Lower leg skin (tissue), 4 donors: ENCODE data around the gene WIZ. TPM values are rescaled to one million over a fixed set of nuclear protein-coding genes. Genes with fewer than 3 reads are reported as not detected.
"Not testable (repeated sequence)": the region's sequence is repeated elsewhere in the genome, so short reads cannot be mapped to it uniquely, and the experiment has no call there.

Experiments
- DNase-seq, 2 donors: peaks; one replicate each; pipeline ENCODE4 v3.0.0-alpha.2; 2019; ENCODE audit warnings: low spot score in 2 of 2
- H3K4me3 ChIP-seq: fragments of 200-600 bp; sonication (generic); 2 replicates; pipeline ENCODE4 v1.5.1; 2017; ENCODE audit warnings: mild to moderate bottlenecking, low read depth; ENCODE audit not compliant: poor library complexity, severe bottlenecking
- POLR2A ChIP-seq, 2 donors: fragments of 450-650 bp; IDR thresholded peaks; one replicate each; pipeline ENCODE4 v1.6.1; 2016 to 2017; ENCODE audit warnings: antibody characterized with exemption in 2 of 2, mild to moderate bottlenecking in 1 of 2, moderate library complexity in 1 of 2
- WGBS, 2 donors: methylation state at CpG; one replicate each; pipeline ENCODE4 v1.1.5; 2018; 5-methylcytosine and 5-hydroxymethylcytosine counted together
- intact Hi-C: fragments of 100-400 bp; cut with DNase I; formaldehyde crosslinking; loops from one replicate; pipeline ENCODE4 v1.15.0; 2023; ENCODE audit warnings: low total_unique reads
- total RNA-seq, 4 donors: library from RNA; depleted of rRNA; stranded (reverse); fragments of >200 nt; gene quantifications; one replicate each; pipeline ENCODE4 v1.1.0, GENCODE V29; 2016
- TF ChIP-seq, protein P1 (sequence below), 3 donors: fragments of 450-650 bp; IDR thresholded peaks; one replicate each; pipeline ENCODE4 v1.5.1; 2016; ENCODE audit warnings: antibody characterized with exemption in 3 of 3, mild to moderate bottlenecking in 3 of 3, moderate library complexity in 2 of 3

Gene WIZ
- total RNA-seq, 4 donors from 2014 or later, result 28.4 to 52.9 (median 43.8) TPM

DNA sequence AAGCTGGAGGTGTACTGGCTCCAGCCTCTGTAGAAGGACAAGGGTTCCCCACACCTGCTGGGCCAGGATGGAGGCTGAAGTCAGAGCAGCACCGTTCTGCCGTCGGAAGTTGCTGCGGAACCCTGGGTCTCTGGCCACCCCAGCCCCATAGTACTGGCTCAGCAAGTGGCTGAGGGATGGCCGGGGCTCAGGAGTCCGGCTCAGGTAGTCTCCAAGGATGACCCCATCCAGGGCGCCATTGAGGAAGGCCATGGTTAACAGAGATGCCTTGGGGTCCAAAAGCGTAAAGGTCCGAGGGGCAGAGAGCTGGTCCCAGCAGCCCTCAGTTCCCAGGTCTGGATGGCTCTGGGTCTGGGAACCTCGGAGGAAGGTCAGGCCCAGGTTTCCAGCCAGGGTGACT lies 25.9 kb upstream of the WIZ start:
- TF ChIP-seq, protein P1, sequence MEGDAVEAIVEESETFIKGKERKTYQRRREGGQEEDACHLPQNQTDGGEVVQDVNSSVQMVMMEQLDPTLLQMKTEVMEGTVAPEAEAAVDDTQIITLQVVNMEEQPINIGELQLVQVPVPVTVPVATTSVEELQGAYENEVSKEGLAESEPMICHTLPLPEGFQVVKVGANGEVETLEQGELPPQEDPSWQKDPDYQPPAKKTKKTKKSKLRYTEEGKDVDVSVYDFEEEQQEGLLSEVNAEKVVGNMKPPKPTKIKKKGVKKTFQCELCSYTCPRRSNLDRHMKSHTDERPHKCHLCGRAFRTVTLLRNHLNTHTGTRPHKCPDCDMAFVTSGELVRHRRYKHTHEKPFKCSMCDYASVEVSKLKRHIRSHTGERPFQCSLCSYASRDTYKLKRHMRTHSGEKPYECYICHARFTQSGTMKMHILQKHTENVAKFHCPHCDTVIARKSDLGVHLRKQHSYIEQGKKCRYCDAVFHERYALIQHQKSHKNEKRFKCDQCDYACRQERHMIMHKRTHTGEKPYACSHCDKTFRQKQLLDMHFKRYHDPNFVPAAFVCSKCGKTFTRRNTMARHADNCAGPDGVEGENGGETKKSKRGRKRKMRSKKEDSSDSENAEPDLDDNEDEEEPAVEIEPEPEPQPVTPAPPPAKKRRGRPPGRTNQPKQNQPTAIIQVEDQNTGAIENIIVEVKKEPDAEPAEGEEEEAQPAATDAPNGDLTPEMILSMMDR (IDR thresholded peaks at IDR 0.05), result no peak
- WGBS, 2 donors, result 95 to 100% methylated on average over 6 of the region's 10 CpGs
- no peak for DNase-seq
- H3K4me3 ChIP-seq, result no peak overlapping the region
- intact Hi-C loops, result loop anchor here (10.0 kb wide), 1 partner anchor 79 kb away; no protein-coding TSS in a partner anchor

GRCh38 chr19:15475169-15475568 lies 25.4 kb upstream of the WIZ start:
- no peak overlapping the region for H3K4me3 ChIP-seq
- intact Hi-C loops, result loop anchor here (10.0 kb wide), 1 partner anchor 80 kb away; no protein-coding TSS in a partner anchor
- TF ChIP-seq, protein P1 (IDR thresholded peaks at IDR 0.05), result no peak
- DNase-seq, result no peak
- 70 to 83% methylated on average over 4 of the region's 4 CpGs for WGBS, 2 donors

- 54 to 61% methylated on average over 4 of the region's 4 CpGs for WGBS, 2 donors
- intact Hi-C loops, result loop anchor here (10.0 kb wide), 1 partner anchor 81 kb away; no protein-coding TSS in a partner anchor
- not testable (repeated sequence) for H3K4me3 ChIP-seq, DNase-seq
These were observed 24.1 kb upstream of the WIZ start for GRCh38 chr19:15473821-15474220.

DNA sequence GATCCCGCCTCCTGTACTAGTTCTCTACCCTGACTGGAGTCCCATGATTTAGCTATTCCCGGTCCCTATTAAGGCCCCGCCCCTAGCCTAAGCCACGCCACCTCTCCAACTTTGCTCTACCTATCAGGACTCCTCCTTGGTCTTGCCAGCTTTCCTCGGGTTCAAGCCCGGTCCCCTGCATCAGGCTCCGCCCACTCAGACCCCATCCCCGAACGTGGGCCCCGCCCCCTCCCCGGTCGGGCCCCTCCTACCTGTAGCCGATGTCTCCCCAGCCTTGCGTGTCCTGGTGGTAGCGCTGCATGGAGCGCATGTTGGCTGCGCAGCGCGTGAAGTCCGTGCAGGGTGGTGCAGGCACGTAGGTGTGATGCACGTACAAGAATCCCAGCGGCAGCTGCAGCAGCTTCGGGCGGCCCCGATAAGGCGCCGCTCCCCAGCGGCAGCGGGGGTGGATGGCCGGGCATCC lies 21.9 kb upstream of the WIZ start:
- TF ChIP-seq POLR2A (IDR thresholded peaks at IDR 0.05), result no peak
- TF ChIP-seq, protein P1 (IDR thresholded peaks at IDR 0.05), result no peak
- DNase-seq, result no peak
- intact Hi-C loops, result loop anchor here (10.0 kb wide), 1 partner anchor 83 kb away; no protein-coding TSS in a partner anchor
- 58 to 70% methylated on average over 29 to 31 of the region's 31 CpGs for WGBS, 2 donors
- H3K4me3 ChIP-seq, result no peak overlapping the region

DNA sequence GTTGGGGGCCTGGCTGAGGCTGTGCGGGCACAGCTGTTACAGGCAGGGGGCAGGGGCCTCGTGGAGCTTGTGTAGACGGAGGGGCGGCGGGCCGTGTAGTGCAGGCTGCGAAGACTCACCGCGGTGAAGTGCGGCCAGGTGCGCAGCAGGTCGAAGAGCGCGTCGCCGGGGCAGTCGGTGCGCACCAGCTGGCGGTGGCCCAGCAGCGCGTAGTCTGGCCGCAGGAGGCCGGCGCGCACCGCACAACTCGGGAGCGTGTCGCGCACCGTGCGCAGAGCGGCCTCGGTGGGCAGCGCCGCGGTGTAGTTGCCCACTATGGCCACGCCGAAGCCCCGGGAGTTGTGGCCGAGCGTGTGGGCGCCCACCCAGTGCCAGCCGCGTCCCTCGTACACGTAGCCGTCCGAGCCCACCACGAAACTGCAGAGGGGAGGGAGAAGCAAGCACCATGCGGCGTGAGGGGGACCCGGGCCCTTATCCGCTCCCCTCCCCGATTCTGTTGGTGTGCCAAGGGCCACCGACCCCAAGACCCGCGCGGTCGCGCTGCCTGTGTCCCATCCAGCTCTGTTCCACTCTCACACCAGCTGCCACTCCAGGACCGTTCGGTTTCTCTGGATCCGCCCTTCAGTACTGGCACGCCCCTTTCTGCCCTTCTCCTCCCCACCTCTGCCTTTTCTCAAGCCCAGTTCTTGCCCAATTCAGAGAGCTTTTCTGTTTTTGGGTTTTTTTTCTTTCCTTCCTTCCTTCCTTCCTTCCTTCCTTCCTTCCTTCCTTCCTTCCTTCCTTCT lies 19.9 kb upstream of the WIZ start:
- intact Hi-C loops, result loop anchor here (10.0 kb wide), 1 partner anchor 85 kb away; no protein-coding TSS in a partner anchor
- 4 to 5% methylated on average over 20 to 57 of the region's 65 CpGs for WGBS, 2 donors
- H3K4me3 ChIP-seq, result no peak overlapping the region
- no peak for TF ChIP-seq POLR2A (IDR thresholded peaks at IDR 0.05)
- TF ChIP-seq, protein P1 (IDR thresholded peaks at IDR 0.05), result no peak
- DNase-seq, result no peak

- no peak for DNase-seq
- TF ChIP-seq, protein P1 (IDR thresholded peaks at IDR 0.05), result no peak
- no peak for TF ChIP-seq POLR2A (IDR thresholded peaks at IDR 0.05)
- intact Hi-C loops, result no loop called here
- WGBS, 2 donors, result 58 to 65% methylated on average over 12 of the region's 12 CpGs
- H3K4me3 ChIP-seq, result no peak overlapping the region
These were observed 19.1 kb upstream of the WIZ start for GRCh38 chr19:15468675-15469512.
